ENCODE data around the gene RSAD2. TPM values are rescaled to one million over a fixed set of nuclear protein-coding genes. Genes with fewer than 3 reads are reported as not detected.

Gene RSAD2
- total RNA-seq, 1 donor from 2014 or later, result 0.32 TPM

- intact Hi-C loops (cut with DNase I), result no loop called here
- H3K9me3 ChIP-seq, result no peaks in the 10 kb centered on the region
- H3K4me3 ChIP-seq, result no peak overlapping the region
- H3K27me3 ChIP-seq, result no peaks in the 10 kb centered on the region
- TF ChIP-seq CTCF (IDR thresholded peaks at IDR 0.05), result no peak
- H3K4me1 ChIP-seq, result peaks cover 0 to 3% of the 10 kb centered on the region in 2 donors
- H3K27ac ChIP-seq, result no peak overlapping the region
- no peaks in the 10 kb centered on the region for H3K36me3 ChIP-seq
- DNase-seq (ENCODE audit: low spot score in 2 of 2), result no peak
Observed at GRCh38 chr2:6928452-6928851, 50.9 kb downstream of the RSAD2 start.

- Histone ChIP-seq H3K27ac (no peak overlapping the region), H3K4me1 (peaks cover 0 to 3% of the 10 kb centered on the region in 2 donors), H3K4me3 (no peak overlapping the region), H3K27me3 (no peaks in the 10 kb centered on the region), H3K9me3 (no peaks in the 10 kb centered on the region), H3K36me3 (no peaks in the 10 kb centered on the region)
- intact Hi-C loops (cut with DNase I), result no loop called here
- no peak for DNase-seq (ENCODE audit: low spot score in 2 of 2)
- TF ChIP-seq CTCF (IDR thresholded peaks at IDR 0.05), result no peak
Observed at GRCh38 chr2:6929196-6929819, 51.7 kb downstream of the RSAD2 start.

GRCh38 chr2:6930923-6931647 lies 53.5 kb downstream of the RSAD2 start:
- peaks cover 0 to 3% of the 10 kb centered on the region in 2 donors for H3K4me1 ChIP-seq
- intact Hi-C loops (cut with DNase I), result no loop called here
- H3K27ac ChIP-seq, result no peak overlapping the region
- H3K4me3 ChIP-seq, result no peak overlapping the region
- no peaks in the 10 kb centered on the region for H3K9me3 ChIP-seq
- no peaks in the 10 kb centered on the region for H3K36me3 ChIP-seq
- TF ChIP-seq CTCF (IDR thresholded peaks at IDR 0.05), result no peak
- no peaks in the 10 kb centered on the region for H3K27me3 ChIP-seq
- no peak for DNase-seq (ENCODE audit: low spot score in 2 of 2)

GRCh38 chr2:6931753-6932152 lies 54.2 kb downstream of the RSAD2 start:
- no peak for TF ChIP-seq CTCF (IDR thresholded peaks at IDR 0.05)

GRCh38 chr2:6932206-6932605 lies 54.6 kb downstream of the RSAD2 start:
- intact Hi-C loops (cut with DNase I), result no loop called here
- TF ChIP-seq CTCF (IDR thresholded peaks at IDR 0.05), result no peak
- Histone ChIP-seq H3K4me1 (peaks cover 0 to 3% of the 10 kb centered on the region in 2 donors), H3K36me3 (no peaks in the 10 kb centered on the region), H3K27ac (no peak overlapping the region), H3K9me3 (no peaks in the 10 kb centered on the region), H3K4me3 (no peak overlapping the region), H3K27me3 (no peaks in the 10 kb centered on the region)
- DNase-seq (ENCODE audit: low spot score in 2 of 2), result no peak

More at GRCh38 chr2:6931753-6932152, 54.2 kb downstream of the RSAD2 start:
- no peaks in the 10 kb centered on the region for H3K27me3 ChIP-seq
- H3K36me3 ChIP-seq, result no peaks in the 10 kb centered on the region
- no peak overlapping the region for H3K4me3 ChIP-seq
- H3K27ac ChIP-seq, result no peak overlapping the region
- peaks cover 0 to 3% of the 10 kb centered on the region in 2 donors for H3K4me1 ChIP-seq
- intact Hi-C loops (cut with DNase I), result no loop called here
- no peaks in the 10 kb centered on the region for H3K9me3 ChIP-seq
- no peak for DNase-seq (ENCODE audit: low spot score in 2 of 2)

Data from ascending aorta (tissue), 2 donors.